ENCODE measurements around the gene POU2F1. TPM values are rescaled to one million over a fixed set of nuclear protein-coding genes. Genes with fewer than 3 reads are reported as not detected.

POU2F1 gene
- total and polyA plus RNA-seq, 5 donors from 2014 or later: 5.2 to 35.3 (median 10.0) TPM

GRCh38 chr1:167419245-167419644 is 198.6 kb downstream of the POU2F1 start:
- Mint-ChIP-seq H3K9me3 (no peaks in the 10 kb centered on the region), H3K36me3 (peaks cover 22% of the 10 kb centered on the region), H3K4me1 (peaks cover 3 to 14% (median 9%) of the 10 kb centered on the region in 4 donors), H3K4me3 (no peak overlapping the region), H3K27me3 (no peaks in the 10 kb centered on the region), H3K27ac (no peak overlapping the region)
- ATAC-seq (ENCODE audit: low read depth in 2 of 2) (no peak), DNase-seq (no peak)
- H3K36me3 ChIP-seq (ENCODE audit: control insufficient read depth, insufficient read depth, low read length): peaks cover 17% of the 10 kb centered on the region
- H3K4me3 ChIP-seq (ENCODE audit: low read depth, low read length): no peak overlapping the region
- no peaks in the 10 kb centered on the region for H3K9me3 ChIP-seq (ENCODE audit: control insufficient read depth in 2 of 2, low read length in 2 of 2)
- H3K27me3 ChIP-seq (ENCODE audit: control insufficient read depth, insufficient read depth, low read length): no peaks in the 10 kb centered on the region
- no peaks in the 10 kb centered on the region for H3K4me1 ChIP-seq (ENCODE audit: control insufficient read depth, insufficient read depth, low read length, poor library complexity, severe bottlenecking)
- no peak overlapping the region for H3K27ac ChIP-seq (ENCODE audit: insufficient read depth, low read length, poor library complexity, severe bottlenecking)

- DNase-seq (no peak), ATAC-seq (ENCODE audit: low read depth in 2 of 2) (no peak)
- Mint-ChIP-seq H3K27ac (peak overlapping the region in 1 of 3 donors; percentile 20), H3K4me3 (no peak overlapping the region), H3K27me3 (no peaks in the 10 kb centered on the region), H3K4me1 (peaks cover 3 to 14% (median 11%) of the 10 kb centered on the region in 4 donors), H3K9me3 (no peaks in the 10 kb centered on the region), H3K36me3 (peaks cover 16% of the 10 kb centered on the region)
- H3K27ac ChIP-seq (ENCODE audit: insufficient read depth, low read length, poor library complexity, severe bottlenecking): no peak overlapping the region
- H3K9me3 ChIP-seq (ENCODE audit: control insufficient read depth in 2 of 2, low read length in 2 of 2): no peaks in the 10 kb centered on the region
- no peaks in the 10 kb centered on the region for H3K27me3 ChIP-seq (ENCODE audit: control insufficient read depth, insufficient read depth, low read length)
- peaks cover 14% of the 10 kb centered on the region for H3K36me3 ChIP-seq (ENCODE audit: control insufficient read depth, insufficient read depth, low read length)
- no peak overlapping the region for H3K4me3 ChIP-seq (ENCODE audit: low read depth, low read length)
- no peaks in the 10 kb centered on the region for H3K4me1 ChIP-seq (ENCODE audit: control insufficient read depth, insufficient read depth, low read length, poor library complexity, severe bottlenecking)
Measured at GRCh38 chr1:167420510-167420909, 199.8 kb downstream of the POU2F1 start.

- Histone ChIP-seq H3K4me3 (ENCODE audit: low read depth, low read length) (no peak overlapping the region), H3K36me3 (ENCODE audit: control insufficient read depth, insufficient read depth, low read length) (peaks cover 4% of the 10 kb centered on the region), H3K27ac (ENCODE audit: insufficient read depth, low read length, poor library complexity, severe bottlenecking) (no peak overlapping the region), H3K4me1 (ENCODE audit: control insufficient read depth, insufficient read depth, low read length, poor library complexity, severe bottlenecking) (peaks cover 8% of the 10 kb centered on the region), H3K9me3 (ENCODE audit: control insufficient read depth in 2 of 2, low read length in 2 of 2) (no peaks in the 10 kb centered on the region), H3K27me3 (ENCODE audit: control insufficient read depth, insufficient read depth, low read length) (no peaks in the 10 kb centered on the region)
- peak overlapping the region in 2 of 3 donors; percentile 20 to 30 for H3K27ac Mint-ChIP-seq
- no peak overlapping the region for H3K4me3 Mint-ChIP-seq
- H3K9me3 Mint-ChIP-seq: no peaks in the 10 kb centered on the region
- peaks cover 17 to 40% (median 29%) of the 10 kb centered on the region in 4 donors for H3K4me1 Mint-ChIP-seq
- no peaks in the 10 kb centered on the region for H3K27me3 Mint-ChIP-seq
- no peak for ATAC-seq (ENCODE audit: low read depth in 2 of 2)
- peaks cover 6% of the 10 kb centered on the region for H3K36me3 Mint-ChIP-seq
- DNase-seq: no peak
Measured at GRCh38 chr1:167423684-167424619, 203.3 kb downstream of the POU2F1 start.

GRCh38 chr1:167425482-167425881 is 204.8 kb downstream of the POU2F1 start:
- Histone ChIP-seq H3K4me3 (ENCODE audit: low read depth, low read length) (no peak overlapping the region), H3K4me1 (ENCODE audit: control insufficient read depth, insufficient read depth, low read length, poor library complexity, severe bottlenecking) (peaks cover 18% of the 10 kb centered on the region), H3K27ac (ENCODE audit: insufficient read depth, low read length, poor library complexity, severe bottlenecking) (no peak overlapping the region), H3K27me3 (ENCODE audit: control insufficient read depth, insufficient read depth, low read length) (no peaks in the 10 kb centered on the region), H3K9me3 (ENCODE audit: control insufficient read depth in 2 of 2, low read length in 2 of 2) (no peaks in the 10 kb centered on the region), H3K36me3 (ENCODE audit: control insufficient read depth, insufficient read depth, low read length) (peaks cover 16% of the 10 kb centered on the region)
- DNase-seq (no peak), ATAC-seq (ENCODE audit: low read depth in 2 of 2) (no peak)
- H3K27me3 Mint-ChIP-seq: no peaks in the 10 kb centered on the region
- peaks cover 17 to 47% (median 40%) of the 10 kb centered on the region in 4 donors for H3K4me1 Mint-ChIP-seq
- H3K9me3 Mint-ChIP-seq: no peaks in the 10 kb centered on the region
- H3K4me3 Mint-ChIP-seq: no peak overlapping the region
- H3K36me3 Mint-ChIP-seq: peaks cover 8% of the 10 kb centered on the region
- peak overlapping the region in 2 of 3 donors; percentile 78 to 89 for H3K27ac Mint-ChIP-seq

- DNase-seq (no peak), ATAC-seq (ENCODE audit: low read depth in 2 of 2) (no peak)
- peaks cover 17 to 56% (median 41%) of the 10 kb centered on the region in 4 donors for H3K4me1 Mint-ChIP-seq
- no peaks in the 10 kb centered on the region for H3K9me3 Mint-ChIP-seq
- H3K27ac Mint-ChIP-seq: peak overlapping the region; percentile 69 to 89 (median 81)
- H3K27me3 Mint-ChIP-seq: no peaks in the 10 kb centered on the region
- Histone ChIP-seq H3K4me1 (ENCODE audit: control insufficient read depth, insufficient read depth, low read length, poor library complexity, severe bottlenecking) (peaks cover 30% of the 10 kb centered on the region), H3K27ac (ENCODE audit: insufficient read depth, low read length, poor library complexity, severe bottlenecking) (peak overlapping the region; percentile 15), H3K36me3 (ENCODE audit: control insufficient read depth, insufficient read depth, low read length) (peaks cover 28% of the 10 kb centered on the region), H3K4me3 (ENCODE audit: low read depth, low read length) (no peak overlapping the region), H3K27me3 (ENCODE audit: control insufficient read depth, insufficient read depth, low read length) (no peaks in the 10 kb centered on the region), H3K9me3 (ENCODE audit: control insufficient read depth in 2 of 2, low read length in 2 of 2) (no peaks in the 10 kb centered on the region)
- H3K36me3 Mint-ChIP-seq: peaks cover 17% of the 10 kb centered on the region
- H3K4me3 Mint-ChIP-seq: no peak overlapping the region
Measured at GRCh38 chr1:167426716-167427115, 206.0 kb downstream of the POU2F1 start.

GRCh38 chr1:167427848-167428247 is 207.2 kb downstream of the POU2F1 start:
- H3K9me3 Mint-ChIP-seq: no peaks in the 10 kb centered on the region
- peaks cover 4% of the 10 kb centered on the region for H3K27me3 Mint-ChIP-seq
- Histone ChIP-seq H3K4me3 (ENCODE audit: low read depth, low read length) (no peak overlapping the region), H3K9me3 (ENCODE audit: control insufficient read depth in 2 of 2, low read length in 2 of 2) (no peaks in the 10 kb centered on the region), H3K4me1 (ENCODE audit: control insufficient read depth, insufficient read depth, low read length, poor library complexity, severe bottlenecking) (peaks cover 38% of the 10 kb centered on the region), H3K27ac (ENCODE audit: insufficient read depth, low read length, poor library complexity, severe bottlenecking) (peak overlapping the region; percentile 57), H3K36me3 (ENCODE audit: control insufficient read depth, insufficient read depth, low read length) (peaks cover 34% of the 10 kb centered on the region), H3K27me3 (ENCODE audit: control insufficient read depth, insufficient read depth, low read length) (no peaks in the 10 kb centered on the region)
- no peak overlapping the region for H3K4me3 Mint-ChIP-seq
- H3K36me3 Mint-ChIP-seq: peaks cover 17% of the 10 kb centered on the region
- ATAC-seq (ENCODE audit: low read depth in 2 of 2): no peak
- H3K27ac Mint-ChIP-seq: peak overlapping the region; percentile 65 to 89 (median 73)
- no peak for DNase-seq
- peaks cover 17 to 64% (median 46%) of the 10 kb centered on the region in 4 donors for H3K4me1 Mint-ChIP-seq

- Mint-ChIP-seq H3K27ac (peak overlapping the region; percentile 65 to 89 (median 73)), H3K4me1 (peaks cover 12 to 69% (median 48%) of the 10 kb centered on the region in 4 donors), H3K9me3 (no peaks in the 10 kb centered on the region), H3K36me3 (peaks cover 23% of the 10 kb centered on the region), H3K27me3 (peaks cover 4% of the 10 kb centered on the region), H3K4me3 (peak overlapping the region in 1 of 4 donors; percentile 30)
- Histone ChIP-seq H3K9me3 (ENCODE audit: control insufficient read depth in 2 of 2, low read length in 2 of 2) (no peaks in the 10 kb centered on the region), H3K36me3 (ENCODE audit: control insufficient read depth, insufficient read depth, low read length) (peaks cover 40% of the 10 kb centered on the region), H3K4me3 (ENCODE audit: low read depth, low read length) (no peak overlapping the region), H3K27ac (ENCODE audit: insufficient read depth, low read length, poor library complexity, severe bottlenecking) (peak overlapping the region; percentile 57), H3K27me3 (ENCODE audit: control insufficient read depth, insufficient read depth, low read length) (no peaks in the 10 kb centered on the region), H3K4me1 (ENCODE audit: control insufficient read depth, insufficient read depth, low read length, poor library complexity, severe bottlenecking) (peaks cover 44% of the 10 kb centered on the region)
- DNase-seq (no peak), ATAC-seq (ENCODE audit: low read depth in 2 of 2) (peak in 1 of 2 donors; percentile 15)
Measured at GRCh38 chr1:167428395-167428794, 207.7 kb downstream of the POU2F1 start.

Measured in CD4-positive, CD25-positive, alpha-beta regulatory T cell (primary cell).